UCSD-AML1 (cell line): ENCODE data around the gene NHLRC4.

ENCODE experiments used
- DNase-seq: peaks from one replicate; lab custom pipeline; 2025; ENCODE audit not compliant: unreplicated experiment; lab: John Stamatoyannopoulos, UW

The NHLRC4 gene

GRCh38 chr16:582614-583331 lies 16.0 kb downstream of the NHLRC4 start:
- no peak for DNase-seq

DNA sequence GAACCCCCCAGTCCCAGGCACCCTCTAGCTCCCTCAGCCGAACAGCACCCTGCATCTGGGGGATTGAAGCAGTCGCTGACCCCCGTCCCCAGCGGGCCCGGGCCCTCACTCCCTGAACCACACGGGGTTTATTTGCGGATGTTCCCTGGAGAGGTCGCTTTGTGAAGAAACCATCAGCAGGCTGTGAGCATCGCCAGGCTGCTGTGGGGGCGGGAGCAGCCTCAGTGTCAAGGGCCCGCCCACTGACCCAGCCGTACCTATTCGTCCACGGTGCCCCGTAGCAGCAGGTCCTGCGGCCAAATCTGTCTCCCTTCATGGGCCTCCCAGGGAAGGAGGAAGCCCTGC lies 16.6 kb downstream of the NHLRC4 start:
- DNase-seq: no peak

- no peak for DNase-seq
These were observed 17.2 kb downstream of the NHLRC4 start for GRCh38 chr16:583815-584591.

- DNase-seq: no peak
These were observed 18.5 kb downstream of the NHLRC4 start for GRCh38 chr16:585351-585750.

GRCh38 chr16:586047-586644 lies 19.3 kb downstream of the NHLRC4 start:
- no peak for DNase-seq

DNA sequence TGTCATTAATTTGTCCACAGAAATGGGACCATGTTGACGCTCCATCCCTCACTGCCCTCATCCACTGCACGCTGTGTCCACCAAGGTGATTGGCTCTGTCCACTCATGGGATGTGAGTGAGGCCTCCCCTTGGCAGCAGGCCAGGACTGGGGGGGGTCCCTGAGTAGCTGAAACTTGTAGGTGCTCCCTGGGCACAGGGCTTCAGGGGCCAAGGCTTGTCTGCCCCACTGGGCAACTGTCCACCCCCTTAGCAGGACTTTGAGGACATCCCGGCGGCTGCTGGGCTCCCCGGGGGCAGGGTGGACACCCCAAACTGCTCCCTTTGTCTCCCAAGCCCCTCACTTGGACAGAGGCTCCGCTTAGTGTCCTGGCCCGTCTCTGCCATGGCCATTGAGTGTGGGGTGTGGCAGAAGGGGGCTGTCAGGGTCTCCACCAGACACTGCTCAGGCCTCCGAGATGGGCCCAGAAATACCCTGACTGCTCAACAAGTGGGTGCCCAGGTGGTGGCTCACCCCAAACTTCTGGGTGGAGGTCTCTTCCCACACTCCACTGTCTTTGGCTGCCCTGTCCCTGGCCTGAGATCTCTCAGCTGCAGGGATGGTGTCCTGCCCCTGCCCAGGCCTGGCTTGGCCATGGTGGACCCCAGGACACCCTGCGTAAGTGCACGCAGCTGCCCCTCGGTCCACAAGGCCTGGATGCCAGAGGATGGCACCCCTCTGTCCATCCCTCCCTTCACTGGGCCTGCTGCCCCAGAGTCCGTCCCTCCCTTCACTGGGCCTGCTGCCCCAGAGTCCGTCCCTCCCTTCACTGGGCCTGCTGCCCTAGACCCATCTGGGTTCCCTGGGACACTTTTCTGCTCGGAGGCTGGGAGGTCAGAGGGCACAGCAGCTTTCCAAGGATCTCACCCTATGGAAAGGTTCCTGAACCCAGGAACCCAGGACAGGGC lies 20.1 kb downstream of the NHLRC4 start:
- no peak for DNase-seq

GRCh38 chr16:588639-588888 lies 21.8 kb downstream of the NHLRC4 start:
- DNase-seq: peak; percentile 56

GRCh38 chr16:588889-589657 lies 22.3 kb downstream of the NHLRC4 start:
- DNase-seq: peak; percentile 97

- DNase-seq: peak; percentile 97
These were observed 22.9 kb downstream of the NHLRC4 start, which contains the start of gene RAB40C for GRCh38 chr16:589658-590187. Gene RAB40C, plus strand, starts transcription at chr16:590066. Its CDS starts 226 bp downstream, at chr16:590292.

DNA sequence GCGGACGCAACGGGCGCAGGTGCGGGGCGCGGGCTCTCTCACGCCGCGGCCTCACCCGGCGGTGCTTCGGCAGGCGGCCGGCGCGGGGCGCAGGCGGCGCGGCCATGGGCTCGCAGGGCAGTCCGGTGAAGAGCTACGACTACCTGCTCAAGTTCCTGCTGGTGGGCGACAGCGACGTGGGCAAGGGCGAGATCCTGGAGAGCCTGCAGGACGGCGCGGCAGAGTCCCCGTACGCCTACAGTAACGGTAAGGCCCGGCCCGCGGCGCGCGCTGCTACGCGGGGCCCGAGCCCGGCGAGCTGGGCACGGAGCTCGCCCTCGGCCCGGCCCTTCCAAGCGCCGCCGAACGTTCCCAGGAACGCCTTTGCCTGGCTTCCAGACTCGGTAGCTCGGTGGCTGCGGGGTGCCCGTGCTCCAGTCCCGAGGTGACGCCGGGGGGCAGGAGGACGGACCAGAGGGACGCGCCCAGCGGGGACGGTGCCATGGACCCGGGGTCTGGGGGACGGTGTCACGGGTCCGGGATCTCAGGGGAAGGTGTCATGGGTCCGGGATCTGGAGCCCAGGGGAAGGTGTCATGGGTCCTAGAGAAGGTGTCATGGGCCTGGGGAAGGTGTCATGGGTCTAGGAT lies 23.5 kb downstream of the NHLRC4 start:
- DNase-seq: peak; percentile 61

DNA sequence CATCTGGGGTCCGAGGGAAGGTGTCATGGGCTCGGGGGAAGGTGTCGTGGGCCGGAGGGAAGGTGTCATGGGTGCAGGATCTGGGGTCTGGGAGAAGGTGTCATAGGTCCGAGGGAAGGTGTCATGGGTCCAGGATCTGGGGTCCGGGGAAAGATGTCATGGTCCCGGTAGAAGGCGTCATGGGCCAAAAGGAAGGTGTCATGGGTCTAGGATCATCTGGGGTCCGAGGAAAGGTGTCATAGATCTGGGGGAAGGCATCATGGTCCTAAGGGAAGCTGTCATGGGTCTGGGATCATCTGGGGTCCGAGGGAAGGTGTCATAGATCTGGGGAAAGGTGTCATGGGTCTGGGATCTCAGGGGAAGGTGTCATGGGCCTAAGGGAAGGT lies 24.0 kb downstream of the NHLRC4 start:
- no peak for DNase-seq

GRCh38 chr16:591231-591630 lies 24.4 kb downstream of the NHLRC4 start:
- DNase-seq: no peak

DNA sequence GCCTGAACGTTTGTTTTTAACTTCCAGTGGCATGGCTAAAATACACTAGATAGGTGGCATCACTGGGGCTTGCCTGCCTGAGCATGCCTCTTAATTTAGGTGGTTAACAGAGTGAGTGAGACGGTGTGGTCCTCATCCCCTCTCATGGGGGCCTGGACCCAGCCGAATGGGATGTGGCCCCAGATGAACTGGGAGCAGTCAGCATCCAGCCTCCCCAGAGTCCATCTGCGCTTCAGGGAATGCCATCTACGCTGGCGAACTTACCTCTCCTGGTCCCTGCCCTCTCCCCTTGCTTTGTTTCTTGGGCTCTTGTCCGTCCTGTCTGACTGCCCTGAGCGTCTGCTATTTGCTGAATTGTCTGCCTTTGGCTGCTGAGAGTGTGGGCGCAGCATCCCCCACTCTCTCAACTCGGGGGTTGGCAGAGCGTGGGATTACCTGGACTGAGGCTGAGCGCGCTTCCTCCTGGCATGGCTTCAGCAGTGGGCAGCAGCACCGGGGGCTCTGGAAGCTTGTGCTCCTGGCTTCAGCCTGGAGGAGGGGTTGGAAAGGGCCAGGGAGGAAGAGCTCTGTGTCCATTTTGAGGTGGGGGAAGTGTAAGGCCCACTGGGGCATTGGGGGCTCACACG lies 25.2 kb downstream of the NHLRC4 start:
- DNase-seq: no peak

DNA sequence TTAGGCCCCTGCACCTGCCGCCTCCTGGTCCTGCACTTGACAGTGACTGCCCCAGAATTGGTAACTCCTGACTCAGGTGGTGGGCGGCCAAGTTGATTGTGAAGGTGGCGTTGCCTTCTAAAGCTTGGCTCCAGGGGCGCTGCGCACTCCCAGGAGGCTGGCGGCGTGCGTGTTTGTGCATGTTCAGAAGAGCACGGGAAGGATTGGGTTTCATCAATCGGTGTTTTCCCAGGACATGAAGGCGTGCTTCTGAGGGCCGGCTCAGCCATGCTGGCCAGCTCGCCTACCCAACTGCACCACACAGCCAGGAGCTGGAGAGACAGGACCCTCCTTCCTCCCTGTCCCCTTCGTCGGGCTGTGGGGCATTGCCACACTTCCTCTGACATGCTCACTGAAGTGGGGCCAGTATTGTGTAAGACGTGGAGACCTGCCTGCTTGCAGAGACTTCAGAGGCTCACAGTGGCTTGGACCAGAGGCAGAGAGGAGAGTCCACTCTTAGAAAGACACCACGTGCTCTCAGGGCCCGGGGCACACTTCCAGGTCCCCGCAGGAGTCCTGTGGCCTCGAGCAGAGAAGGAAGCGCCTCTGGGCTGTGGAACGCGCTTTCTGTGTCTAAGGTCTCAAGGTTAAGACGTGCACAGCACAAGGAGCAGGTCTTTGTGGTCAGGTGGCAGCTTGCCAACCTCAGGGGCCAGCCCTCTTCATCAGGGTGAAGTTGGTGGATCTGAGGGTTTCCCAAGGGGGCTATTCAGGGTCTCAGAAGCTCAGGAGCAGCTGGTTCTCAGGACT lies 25.9 kb downstream of the NHLRC4 start:
- peak; percentile 45 for DNase-seq

- no peak for DNase-seq
These were observed 26.6 kb downstream of the NHLRC4 start for GRCh38 chr16:593406-593805.

GRCh38 chr16:593807-594206 lies 27.0 kb downstream of the NHLRC4 start:
- DNase-seq: no peak

GRCh38 chr16:595094-595528 lies 28.3 kb downstream of the NHLRC4 start:
- DNase-seq: no peak

DNA sequence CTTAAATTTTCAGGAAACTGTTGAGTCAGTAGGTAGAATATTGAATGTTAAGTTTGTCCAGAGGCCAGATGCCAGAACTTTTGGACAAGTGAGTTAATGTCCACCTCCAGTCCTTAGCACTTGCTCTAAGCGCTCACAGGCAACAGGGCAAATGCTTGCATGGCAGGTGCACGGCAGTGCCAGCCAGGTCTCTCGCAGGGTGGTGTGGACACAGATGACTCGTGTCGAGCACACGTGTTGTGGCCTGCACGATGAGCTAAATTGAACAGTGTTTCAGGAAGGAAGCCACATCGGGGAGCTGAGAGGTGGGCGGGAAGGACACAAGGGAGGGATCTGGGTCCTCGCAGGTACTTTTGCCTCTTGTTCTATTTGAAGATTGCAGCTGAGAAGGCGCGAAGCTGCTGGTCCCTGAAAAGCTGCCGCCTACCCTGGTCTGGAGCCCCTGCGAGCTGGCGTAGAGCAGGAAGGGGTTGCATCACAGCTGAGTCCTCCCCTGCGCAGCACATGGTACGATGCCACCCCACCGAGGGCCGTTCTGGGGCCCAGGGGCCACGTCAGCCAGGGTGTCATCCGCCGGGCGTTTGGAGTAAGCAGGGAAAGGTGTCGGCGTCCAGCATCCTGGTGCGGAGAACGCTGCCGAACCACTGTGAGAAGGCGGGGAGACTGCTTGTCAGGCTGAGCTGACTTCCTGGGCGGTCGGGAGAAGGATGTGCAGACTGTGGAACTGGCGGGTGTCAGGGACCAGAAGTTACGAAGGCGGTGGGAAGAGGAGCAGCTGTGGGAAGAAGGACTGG lies 29.3 kb downstream of the NHLRC4 start:
- no peak for DNase-seq
